22Rv1 (cell line): ENCODE results near the gene PDZD4.

Experiments
- CTCF ChIP-seq: fragments of 450-650 bp; IDR thresholded peaks from 2 replicates; pipeline ENCODE4 v1.5.1; 2017; ENCODE audit warnings: mild to moderate bottlenecking
- ZFX ChIP-seq: fragments of 450-650 bp; IDR thresholded peaks from 2 replicates; pipeline ENCODE4 v1.6.1; 2017; ENCODE audit warnings: antibody characterized with exemption, borderline replicate concordance

- TF ChIP-seq CTCF, result no peak
- no peak for TF ChIP-seq ZFX
Measured at GRCh38 chrX:153773218-153773611, 57.1 kb downstream of the PDZD4 start.
